Forelimb muscle (tissue), 1 donor: ENCODE measurements around the gene TOM1L2. TPM values are rescaled to one million over a fixed set of nuclear protein-coding genes. Genes with fewer than 3 reads are reported as not detected.

Experiments
- DNase-seq: peaks from one replicate; pipeline ENCODE4 v3.0.0-alpha.2; 2013; ENCODE audit warnings: low read depth
- polyA plus RNA-seq: library from polyadenylated mRNA; unstranded; fragments of 120-200 nt; gene quantifications from one replicate; pipeline ENCODE4 v1.2.1, GENCODE V29; 2013; ENCODE audit not compliant: insufficient read length

Gene TOM1L2
- polyA plus RNA-seq, 1 donor, result 36.3 TPM

GRCh38 chr17:17899486-17899885 lies 72.7 kb downstream of the TOM1L2 start:
- DNase-seq, result no peak

GRCh38 chr17:17898673-17899072 lies 73.5 kb downstream of the TOM1L2 start:
- no peak for DNase-seq

- no peak for DNase-seq
Observed at GRCh38 chr17:17897442-17897841, 74.8 kb downstream of the TOM1L2 start.

GRCh38 chr17:17896746-17897145 lies 75.5 kb downstream of the TOM1L2 start:
- DNase-seq, result no peak

GRCh38 chr17:17893801-17894644 lies 78.2 kb downstream of the TOM1L2 start:
- no peak for DNase-seq

- DNase-seq, result no peak
Observed at GRCh38 chr17:17892731-17893130, 79.5 kb downstream of the TOM1L2 start.

GRCh38 chr17:17892009-17892408 lies 80.2 kb downstream of the TOM1L2 start:
- no peak for DNase-seq

- DNase-seq, result no peak
Observed at GRCh38 chr17:17890773-17891759, 81.1 kb downstream of the TOM1L2 start.

- no peak for DNase-seq
Observed at GRCh38 chr17:17889922-17890321, 82.3 kb downstream of the TOM1L2 start.

- no peak for DNase-seq
Observed at GRCh38 chr17:17888821-17889220, 83.4 kb downstream of the TOM1L2 start.

- no peak for DNase-seq
Observed at GRCh38 chr17:17888371-17888770, 83.8 kb downstream of the TOM1L2 start.

GRCh38 chr17:17887752-17888304 lies 84.4 kb downstream of the TOM1L2 start:
- no peak for DNase-seq

GRCh38 chr17:17886726-17887125 lies 85.5 kb downstream of the TOM1L2 start:
- DNase-seq, result no peak

- DNase-seq, result no peak
Observed at GRCh38 chr17:17886226-17886625, 86.0 kb downstream of the TOM1L2 start.

- no peak for DNase-seq
Observed at GRCh38 chr17:17884391-17885357, 87.5 kb downstream of the TOM1L2 start.

- DNase-seq, result no peak
Observed at GRCh38 chr17:17883801-17884200, 88.4 kb downstream of the TOM1L2 start.

- DNase-seq, result no peak
Observed at GRCh38 chr17:17882082-17882581, 90.1 kb downstream of the TOM1L2 start.

GRCh38 chr17:17880577-17881196 lies 91.5 kb downstream of the TOM1L2 start:
- DNase-seq, result no peak

GRCh38 chr17:17877529-17878358 lies 94.5 kb downstream of the TOM1L2 start:
- DNase-seq, result no peak
